DND-41 (cell line): Measurements from ENCODE around the gene RPL7A.

Experiments used
- EZH2 ChIP-seq: IDR thresholded peaks from 3 replicates; pipeline ENCODE4 v1.6.1; 2012; ENCODE audit warnings: borderline replicate concordance, low read depth, mild to moderate bottlenecking, moderate library complexity, low read length, inconsistent platforms; ENCODE audit not compliant: severe bottlenecking
- TF ChIP-seq, protein P1 (sequence below): IDR thresholded peaks from 2 replicates; pipeline ENCODE4 v1.5.1; 2012; ENCODE audit warnings: borderline replicate concordance, low read length, moderate library complexity, mild to moderate bottlenecking; ENCODE audit not compliant: poor library complexity, severe bottlenecking; ENCODE audit errors: extremely low read depth

DNA sequence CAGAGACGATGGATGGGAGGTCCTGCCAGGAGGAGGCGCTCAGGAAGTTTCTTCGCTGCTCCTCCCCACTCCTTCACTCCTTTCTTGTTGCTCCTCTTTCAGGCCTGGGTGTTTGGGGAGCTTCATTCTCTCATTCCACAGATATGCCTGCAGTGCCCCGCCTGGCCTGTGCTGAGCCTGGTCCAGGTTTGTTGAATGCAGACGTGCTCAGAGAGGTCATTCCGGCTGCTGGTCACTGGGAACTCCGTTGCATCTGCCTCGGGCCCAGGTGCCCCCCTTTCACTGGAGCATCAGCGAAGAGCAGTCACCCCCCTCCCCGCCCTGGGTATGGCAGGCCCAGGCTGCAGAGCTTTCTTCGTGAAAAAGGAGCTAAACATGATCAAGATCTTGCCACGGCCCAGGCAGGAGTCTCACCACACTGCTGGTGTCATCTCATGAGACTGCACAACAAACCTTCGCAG lies 27.6 kb upstream of the RPL7A start:
- TF ChIP-seq, protein P1, sequence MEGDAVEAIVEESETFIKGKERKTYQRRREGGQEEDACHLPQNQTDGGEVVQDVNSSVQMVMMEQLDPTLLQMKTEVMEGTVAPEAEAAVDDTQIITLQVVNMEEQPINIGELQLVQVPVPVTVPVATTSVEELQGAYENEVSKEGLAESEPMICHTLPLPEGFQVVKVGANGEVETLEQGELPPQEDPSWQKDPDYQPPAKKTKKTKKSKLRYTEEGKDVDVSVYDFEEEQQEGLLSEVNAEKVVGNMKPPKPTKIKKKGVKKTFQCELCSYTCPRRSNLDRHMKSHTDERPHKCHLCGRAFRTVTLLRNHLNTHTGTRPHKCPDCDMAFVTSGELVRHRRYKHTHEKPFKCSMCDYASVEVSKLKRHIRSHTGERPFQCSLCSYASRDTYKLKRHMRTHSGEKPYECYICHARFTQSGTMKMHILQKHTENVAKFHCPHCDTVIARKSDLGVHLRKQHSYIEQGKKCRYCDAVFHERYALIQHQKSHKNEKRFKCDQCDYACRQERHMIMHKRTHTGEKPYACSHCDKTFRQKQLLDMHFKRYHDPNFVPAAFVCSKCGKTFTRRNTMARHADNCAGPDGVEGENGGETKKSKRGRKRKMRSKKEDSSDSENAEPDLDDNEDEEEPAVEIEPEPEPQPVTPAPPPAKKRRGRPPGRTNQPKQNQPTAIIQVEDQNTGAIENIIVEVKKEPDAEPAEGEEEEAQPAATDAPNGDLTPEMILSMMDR: no peak
- TF ChIP-seq EZH2: no peak
